ENCODE data around the gene FAM236D.
"Not testable (repeated sequence)": the region's sequence is repeated elsewhere in the genome, so short reads cannot be mapped to it uniquely, and the experiment has no call there.

DNA sequence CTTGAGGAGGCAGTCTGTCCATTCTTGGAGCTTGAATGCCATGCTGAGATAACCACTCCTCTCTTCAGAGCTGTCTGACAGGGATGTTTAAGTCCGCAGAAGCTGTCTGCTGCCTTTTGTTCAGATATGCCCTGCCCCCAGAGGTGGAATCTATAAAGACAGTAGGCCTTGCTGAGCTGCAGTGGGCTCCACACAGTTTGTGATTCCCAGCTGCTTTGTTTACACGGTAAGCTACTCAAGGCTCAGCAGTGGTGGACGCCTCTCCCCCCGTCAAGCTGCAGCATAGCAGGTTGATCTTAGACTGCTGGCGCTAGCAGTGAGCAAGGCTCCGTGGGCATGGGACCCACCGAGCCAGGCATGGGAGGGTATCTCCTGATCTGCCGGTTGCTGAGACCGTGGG lies 47.6 kb downstream of the FAM236D start:
- TF ChIP-seq, protein P1, sequence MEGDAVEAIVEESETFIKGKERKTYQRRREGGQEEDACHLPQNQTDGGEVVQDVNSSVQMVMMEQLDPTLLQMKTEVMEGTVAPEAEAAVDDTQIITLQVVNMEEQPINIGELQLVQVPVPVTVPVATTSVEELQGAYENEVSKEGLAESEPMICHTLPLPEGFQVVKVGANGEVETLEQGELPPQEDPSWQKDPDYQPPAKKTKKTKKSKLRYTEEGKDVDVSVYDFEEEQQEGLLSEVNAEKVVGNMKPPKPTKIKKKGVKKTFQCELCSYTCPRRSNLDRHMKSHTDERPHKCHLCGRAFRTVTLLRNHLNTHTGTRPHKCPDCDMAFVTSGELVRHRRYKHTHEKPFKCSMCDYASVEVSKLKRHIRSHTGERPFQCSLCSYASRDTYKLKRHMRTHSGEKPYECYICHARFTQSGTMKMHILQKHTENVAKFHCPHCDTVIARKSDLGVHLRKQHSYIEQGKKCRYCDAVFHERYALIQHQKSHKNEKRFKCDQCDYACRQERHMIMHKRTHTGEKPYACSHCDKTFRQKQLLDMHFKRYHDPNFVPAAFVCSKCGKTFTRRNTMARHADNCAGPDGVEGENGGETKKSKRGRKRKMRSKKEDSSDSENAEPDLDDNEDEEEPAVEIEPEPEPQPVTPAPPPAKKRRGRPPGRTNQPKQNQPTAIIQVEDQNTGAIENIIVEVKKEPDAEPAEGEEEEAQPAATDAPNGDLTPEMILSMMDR (conservative IDR thresholded peaks at IDR 0.05) = not testable (repeated sequence)
- not testable (repeated sequence) for TF ChIP-seq ZFX (IDR thresholded peaks at IDR 0.05)

All from C4-2B (cell line).